Stimulated activated CD4-positive, alpha-beta T cell treated with anti-CD3 and anti-CD28 coated beads, TNF-alpha, amount 100 ng/mL, for 4 hours (primary cell): ENCODE measurements around the gene HOXA7.
A peak's percentile ranks its signal among the peaks of the same experiment; 100 is the strongest.

Experiments
- DNase-seq, 3 experiments: peaks; one replicate each; pipeline ENCODE4 v3.0.0-alpha.2; 2020; ENCODE audit warnings: low read depth in 3 of 3

HOXA7 gene

DNA sequence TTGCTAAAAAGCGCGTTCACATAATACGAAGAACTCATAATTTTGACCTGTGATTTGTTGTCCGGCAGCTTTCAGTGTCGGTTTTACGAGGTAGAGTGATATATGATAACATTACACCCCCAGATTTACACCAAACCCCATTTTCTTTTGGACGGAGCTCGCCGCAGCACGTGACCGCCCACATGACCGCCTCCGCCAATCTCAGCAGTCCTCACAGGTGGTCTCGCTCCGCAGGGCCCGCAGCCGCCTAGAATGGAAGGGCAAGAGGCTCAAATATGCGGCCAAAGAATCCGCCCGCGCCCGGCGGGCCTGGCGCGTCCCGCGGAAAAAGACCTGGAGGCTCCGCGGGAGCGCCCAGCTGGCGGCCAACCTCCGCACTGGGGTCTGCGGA lies at the start of gene HOXA7:
Gene HOXA7 (minus strand): TSS at position 168 of the 391 bp plus-strand sequence. CDS start 130 bp downstream, at position 38.
- no peak for DNase-seq

DNA sequence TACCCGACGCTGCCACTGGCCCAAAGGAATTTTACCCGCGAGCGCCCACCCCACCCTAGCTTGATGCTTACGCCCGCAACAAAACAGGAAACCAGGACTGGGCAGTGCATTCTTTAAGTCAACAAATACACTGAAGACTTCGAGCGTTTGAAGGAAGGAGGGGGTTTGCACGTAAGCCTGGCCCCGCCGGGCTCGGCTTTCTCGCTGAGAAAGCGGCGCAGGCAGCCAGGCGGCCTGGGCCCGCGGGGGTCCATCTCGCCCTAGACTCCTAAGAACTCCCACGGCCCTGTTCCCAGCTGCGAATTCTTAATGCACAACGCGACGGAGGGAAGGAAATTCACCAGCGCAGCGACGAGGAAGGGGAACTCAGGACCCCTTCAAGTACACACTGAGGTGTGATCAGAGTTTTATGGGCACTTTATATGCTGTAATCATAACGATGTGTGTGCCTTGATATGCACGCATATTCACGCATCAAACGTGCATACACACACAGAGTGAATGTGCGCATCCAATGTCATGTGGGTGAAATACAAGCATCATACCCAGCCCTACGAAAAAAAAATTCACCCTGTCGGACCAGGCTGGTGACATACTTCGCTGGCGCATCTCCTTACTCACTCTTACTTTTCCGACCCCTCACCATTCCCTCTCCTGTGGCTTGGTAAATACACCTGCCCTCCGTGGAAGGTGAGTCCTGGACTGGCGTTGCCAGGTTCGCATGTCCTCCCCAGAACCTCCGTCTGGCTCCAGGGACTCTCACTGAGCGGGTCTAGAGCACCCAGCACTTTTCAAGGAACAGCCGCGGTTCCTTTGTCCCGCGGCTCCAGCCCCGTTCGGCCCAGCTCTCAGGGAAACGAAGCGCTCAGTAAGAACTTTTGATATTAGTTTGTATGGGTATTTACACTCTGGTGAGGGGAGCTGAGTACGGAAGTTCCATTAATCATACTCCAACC lies 49.1 kb upstream of the HOXA7 start:
- no peak for DNase-seq

DNA sequence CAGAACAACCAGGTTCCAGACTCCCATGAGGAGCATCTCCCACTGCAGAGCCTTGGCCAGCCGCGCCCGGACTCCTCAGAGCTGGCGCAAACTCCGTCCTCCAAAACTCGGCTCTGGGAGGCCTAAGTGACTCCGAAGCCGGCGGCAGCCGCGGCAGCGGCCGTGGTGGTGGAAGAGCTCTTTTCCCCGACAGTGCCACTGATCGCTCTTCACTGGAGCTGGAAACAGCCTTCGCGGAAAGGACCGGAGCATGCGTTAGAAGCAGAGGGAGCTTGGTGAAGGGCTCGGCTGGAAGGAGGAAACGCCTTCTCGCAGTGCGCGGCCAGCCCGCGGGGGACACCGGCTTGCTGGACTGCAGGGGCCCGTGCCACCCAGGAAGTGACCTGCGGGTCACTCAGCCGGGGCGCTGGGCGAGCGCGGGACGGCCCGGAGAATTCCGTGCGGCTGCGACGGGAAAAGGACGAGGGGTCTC lies 48.4 kb upstream of the HOXA7 start:
- no peak for DNase-seq

DNA sequence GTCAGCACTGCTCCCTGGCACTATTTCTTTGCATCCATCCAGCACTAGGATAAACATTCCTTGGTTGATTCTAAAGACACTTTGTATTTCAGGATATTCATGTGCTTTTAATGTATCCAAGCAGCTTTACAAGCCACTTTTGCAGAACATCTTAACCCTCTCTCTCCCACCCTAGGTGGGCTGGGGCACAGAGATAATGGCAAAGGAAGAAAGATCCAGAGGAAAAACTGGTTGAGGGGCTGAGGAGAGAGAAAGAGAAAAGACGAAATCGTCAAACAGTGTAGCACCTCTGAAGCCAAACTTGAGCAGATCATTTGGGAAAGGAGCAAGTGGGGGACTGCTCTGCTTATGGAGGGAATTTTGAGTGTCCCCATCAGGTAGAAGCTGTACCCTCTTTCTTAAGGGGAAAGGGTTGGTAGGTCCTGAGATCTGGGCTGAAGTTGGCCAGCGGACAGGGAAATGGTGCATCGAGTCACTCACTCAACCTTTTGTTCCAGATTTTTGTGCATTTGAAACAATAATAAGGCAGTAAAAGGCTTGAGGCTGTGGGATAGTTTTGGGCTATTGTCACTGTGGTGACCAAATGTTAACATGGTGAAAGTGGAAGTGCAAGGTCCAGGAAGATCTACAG lies 47.6 kb upstream of the HOXA7 start:
- DNase-seq: no peak

DNA sequence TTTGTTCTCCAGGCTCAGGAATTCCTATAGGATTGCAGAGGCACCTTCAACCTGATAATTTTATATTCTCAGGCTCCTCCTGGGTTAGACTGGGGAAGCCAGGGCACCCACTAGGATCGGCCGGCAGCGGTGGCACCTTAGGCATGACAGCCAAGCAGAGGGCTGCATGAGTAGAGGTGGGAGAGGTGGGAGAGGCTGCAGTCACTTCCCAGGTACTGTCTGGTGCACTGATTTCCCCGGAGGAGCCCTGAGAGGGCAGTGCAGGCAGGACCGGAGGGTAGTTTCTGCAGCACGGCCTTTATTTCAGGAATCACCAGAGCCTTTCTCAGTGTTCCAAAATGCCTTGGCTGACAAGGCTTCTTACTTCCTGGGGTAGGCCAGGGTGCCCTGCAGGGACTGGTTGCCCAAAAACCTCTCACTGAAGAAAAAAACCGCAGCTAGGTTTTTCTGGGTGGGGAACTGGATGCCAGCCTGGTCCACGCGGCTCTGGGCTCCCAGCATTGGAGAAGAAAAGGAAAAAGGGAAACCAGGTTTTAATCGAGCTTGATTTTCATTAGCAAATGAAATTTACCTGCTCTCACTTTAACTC lies 47.0 kb upstream of the HOXA7 start:
- no peak for DNase-seq

DNA sequence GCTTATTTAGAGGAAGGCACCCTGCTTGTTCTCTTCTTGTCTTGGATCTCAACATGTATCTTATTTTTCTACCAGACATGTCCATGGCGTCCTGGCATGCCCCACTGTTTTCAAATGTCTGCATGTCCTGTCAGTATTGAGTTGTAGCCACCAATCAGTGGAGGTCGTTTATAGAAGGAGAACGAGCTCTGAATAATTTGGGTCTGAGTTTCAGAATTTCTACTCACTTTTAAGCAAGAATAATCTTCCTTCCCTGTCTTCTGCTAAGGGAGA lies 46.3 kb upstream of the HOXA7 start:
- DNase-seq: no peak

DNA sequence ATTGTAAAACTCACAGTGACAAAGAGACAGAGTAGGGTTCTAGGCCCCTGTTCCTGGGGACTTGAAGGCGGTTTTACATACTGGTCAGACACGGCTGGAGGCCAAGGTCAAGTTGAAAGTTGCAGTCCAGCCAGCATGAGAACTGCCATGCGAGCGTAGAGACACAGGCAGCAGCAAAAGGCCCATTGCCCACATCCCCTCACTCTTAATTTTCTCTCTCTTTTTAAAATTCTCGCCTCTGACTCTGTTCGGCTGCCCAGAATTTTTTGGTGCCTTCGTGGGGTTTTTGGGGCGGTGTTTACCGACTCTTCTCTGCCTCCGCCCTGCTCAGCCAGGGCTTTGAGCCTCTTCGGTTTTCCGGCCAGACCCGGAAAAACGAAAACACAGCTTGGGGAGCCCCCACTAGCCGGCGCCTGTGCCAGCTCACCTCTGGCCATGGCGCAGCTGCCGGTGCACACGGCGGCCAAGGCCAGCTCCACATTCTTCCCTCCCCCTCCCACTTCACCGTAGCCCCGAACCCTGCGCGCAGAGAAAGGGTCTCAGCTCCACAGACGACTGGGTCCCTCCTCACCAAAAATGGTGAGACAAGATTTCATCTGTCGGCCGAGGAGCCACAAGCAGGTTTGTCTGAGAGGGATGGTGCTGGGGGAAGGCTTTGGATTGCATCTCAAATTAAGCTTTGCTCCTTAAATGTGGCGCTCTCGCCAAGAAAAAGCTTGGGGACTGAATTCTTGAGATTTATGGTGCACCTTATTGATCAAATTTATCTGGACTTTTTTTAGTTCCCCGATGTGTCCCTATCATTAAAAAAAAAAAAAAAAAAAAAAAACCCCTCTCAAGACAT lies 45.8 kb upstream of the HOXA7 start:
- DNase-seq: no peak

DNA sequence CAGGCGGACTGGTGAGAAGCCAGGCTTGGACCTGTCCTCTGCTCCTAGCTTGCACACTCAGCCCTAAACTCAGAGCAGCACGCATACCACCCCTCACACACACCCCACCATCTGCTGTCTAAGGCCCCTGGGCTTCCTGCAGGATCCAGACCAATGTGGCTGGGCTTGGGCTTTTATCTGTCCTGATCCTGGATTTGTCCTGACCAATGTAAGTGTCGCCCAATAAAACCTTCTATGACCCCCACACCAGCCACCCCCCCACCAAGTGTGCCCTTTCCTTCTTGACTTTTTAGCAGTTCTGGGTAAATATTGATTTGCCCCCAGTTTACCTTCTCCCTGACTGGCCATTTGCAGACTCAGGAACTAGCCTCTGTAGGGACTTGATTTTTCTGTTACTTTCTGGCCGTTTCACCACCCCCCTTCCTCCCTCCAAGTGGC lies 45.1 kb upstream of the HOXA7 start:
- DNase-seq: no peak

DNA sequence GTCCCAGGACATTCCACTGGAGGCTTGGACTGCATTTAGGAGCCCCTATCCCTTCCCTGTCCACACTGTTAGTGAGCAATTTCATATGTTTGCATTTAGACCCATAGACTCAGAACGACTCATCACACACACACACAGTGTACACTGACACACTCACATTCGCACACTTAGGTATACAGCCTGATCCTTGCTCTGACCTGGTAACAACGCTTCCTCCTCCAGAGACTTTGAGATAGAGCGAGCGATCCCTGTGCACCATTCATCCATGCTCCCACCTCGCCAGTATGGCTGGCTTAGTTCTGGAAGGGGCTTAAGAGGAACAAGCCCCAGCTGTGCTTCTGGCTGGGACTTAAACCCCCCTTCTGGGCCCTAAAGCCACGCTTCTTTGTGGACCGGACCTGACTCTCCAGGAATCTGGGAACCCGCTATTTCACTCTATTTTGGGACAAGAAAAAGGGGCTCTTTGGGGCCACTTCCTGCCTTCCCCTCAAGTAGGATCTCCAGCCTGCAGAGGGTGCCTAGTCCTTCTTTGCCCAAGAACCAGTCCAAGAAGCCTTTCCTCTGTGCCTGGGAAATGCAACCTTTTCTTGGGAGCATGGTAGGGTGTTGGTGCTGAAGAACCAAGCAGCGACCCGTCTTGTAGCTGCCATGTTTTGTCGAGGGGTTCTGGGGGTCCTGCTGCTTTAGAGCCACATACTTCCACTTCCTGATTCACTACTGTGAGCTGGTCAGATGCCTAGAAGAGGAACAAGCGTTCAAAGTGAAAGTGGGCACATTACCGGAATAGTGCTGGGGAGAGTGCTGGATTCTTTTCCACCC lies 44.5 kb upstream of the HOXA7 start:
- no peak for DNase-seq

DNA sequence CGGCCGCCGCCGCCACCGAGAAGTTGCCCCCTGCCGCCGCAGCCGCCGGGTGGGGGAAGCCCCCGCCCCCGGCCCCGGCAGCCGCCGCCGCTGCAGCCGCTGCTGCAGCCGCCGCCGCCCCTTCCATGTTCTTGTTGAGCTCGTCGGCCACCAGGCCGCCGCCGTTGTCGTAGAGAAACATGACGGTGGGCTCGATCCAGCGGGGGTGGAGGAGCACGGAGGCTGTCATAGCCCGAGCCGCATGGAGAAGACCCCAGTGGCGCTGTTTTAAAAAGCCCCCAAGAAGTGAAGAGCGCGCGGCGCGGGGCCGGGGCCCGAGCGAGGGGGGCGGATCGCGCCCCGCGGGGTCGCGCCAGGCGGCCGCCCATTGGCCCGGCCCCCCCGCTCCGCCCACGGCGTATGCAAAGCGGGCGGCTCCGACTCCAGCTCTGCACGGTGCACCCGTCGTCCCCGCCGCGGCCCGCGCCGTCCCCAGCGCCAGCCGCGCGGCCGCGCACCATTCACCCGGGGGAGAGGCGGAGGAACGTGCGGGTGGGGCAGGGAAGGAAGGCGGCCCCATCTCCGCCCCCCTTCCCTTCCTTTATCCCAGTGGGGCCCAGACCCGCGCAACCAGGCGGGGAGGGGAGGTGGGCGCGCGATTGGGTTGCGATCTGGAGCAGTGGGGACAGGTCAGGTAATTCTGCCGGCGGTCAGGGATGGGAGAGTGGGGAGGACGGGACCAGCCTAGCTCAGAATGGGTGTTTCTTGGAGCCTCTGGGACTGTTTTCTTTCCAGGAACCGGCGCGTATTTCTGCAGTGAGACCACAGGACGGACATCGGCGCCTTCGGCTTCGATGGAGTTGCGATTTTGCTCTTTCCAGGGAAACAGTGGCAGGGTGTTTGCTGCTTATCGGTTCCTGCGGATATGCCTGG lies 43.6 kb upstream of the HOXA7 start, which contains the start of gene HOXA13:
Gene HOXA13 (minus strand): TSS at position 243 of the 912 bp plus-strand sequence. CDS start 14 bp downstream, at position 229.
- DNase-seq: no peak

DNA sequence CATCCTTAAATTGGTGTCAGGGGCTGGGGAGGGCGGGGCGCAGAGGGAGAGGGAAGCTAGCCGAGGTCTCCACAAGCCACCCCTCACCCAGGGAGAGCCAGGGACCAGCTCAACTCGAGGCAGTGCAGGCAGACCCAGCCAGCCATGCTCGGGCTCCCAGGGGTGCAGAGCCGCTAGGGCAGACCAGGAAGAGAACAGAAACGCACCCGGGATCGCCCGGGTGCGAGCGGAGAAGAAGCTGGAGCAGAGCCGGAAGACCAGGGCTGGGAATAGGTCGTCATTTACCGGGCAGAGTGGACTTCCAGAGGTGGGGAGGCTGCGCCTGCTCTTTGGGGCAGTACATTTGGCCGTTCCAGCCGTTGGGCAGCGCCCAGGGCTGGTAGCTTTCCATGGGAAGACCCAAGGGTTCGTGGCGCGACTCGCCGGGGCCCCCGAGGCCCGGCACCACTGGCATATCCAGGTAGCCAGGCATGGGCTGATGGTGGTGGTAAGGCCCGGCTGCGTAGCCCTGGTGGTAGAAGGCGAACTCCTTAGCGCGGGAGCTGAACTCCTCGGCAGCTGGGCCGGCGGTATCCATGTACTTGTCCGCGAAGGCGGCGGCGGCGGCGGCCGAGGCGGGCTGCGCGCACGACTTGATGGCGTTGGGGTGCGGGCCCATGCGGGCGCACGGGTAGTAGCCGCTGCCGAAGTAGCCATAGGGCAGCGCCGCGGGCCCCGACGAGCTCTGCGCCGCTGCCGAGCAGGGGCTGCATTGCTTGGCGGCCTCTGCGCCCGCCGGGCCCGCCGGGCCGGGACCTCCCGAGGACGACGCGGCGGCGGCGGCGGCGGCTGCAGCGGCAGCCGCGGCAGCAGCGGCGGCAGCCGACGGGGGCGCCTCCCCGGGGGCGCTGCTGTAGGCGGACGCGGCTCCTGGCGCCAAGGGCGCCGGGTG lies 42.7 kb upstream of the HOXA7 start:
- no peak for DNase-seq

DNA sequence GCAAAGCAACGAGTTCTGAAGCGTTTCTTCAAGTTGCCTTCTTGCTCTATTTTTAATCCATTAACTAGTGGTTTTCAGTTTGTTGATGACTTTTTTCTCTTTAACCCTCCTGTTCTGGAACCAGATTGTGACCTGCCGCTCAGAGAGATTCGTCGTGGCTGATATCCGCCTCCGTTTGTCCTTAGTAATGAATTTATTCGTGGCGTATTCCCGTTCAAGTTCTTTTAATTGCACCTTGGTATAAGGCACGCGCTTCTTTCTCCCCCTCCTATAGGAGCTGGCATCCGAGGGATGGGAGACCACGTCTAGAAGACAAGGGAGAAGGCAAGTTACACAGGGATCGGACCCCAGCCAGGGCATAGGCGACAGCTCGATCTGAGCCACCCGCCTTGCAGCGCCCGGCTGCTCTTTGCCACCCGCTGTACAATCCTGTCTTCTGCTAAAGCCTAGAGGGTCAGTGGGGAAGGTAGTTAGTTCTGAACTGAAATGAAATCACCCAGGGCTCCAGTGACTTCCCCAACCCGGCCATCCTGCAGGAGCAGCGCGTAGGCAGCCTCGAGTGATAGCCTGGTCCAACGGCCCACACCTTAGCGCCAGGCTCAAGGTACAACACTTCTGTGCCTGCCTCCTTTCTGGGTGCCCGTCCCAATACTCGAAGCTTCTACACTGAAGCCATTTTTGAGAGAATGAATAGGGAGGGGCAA lies 41.8 kb upstream of the HOXA7 start:
- no peak for DNase-seq

DNA sequence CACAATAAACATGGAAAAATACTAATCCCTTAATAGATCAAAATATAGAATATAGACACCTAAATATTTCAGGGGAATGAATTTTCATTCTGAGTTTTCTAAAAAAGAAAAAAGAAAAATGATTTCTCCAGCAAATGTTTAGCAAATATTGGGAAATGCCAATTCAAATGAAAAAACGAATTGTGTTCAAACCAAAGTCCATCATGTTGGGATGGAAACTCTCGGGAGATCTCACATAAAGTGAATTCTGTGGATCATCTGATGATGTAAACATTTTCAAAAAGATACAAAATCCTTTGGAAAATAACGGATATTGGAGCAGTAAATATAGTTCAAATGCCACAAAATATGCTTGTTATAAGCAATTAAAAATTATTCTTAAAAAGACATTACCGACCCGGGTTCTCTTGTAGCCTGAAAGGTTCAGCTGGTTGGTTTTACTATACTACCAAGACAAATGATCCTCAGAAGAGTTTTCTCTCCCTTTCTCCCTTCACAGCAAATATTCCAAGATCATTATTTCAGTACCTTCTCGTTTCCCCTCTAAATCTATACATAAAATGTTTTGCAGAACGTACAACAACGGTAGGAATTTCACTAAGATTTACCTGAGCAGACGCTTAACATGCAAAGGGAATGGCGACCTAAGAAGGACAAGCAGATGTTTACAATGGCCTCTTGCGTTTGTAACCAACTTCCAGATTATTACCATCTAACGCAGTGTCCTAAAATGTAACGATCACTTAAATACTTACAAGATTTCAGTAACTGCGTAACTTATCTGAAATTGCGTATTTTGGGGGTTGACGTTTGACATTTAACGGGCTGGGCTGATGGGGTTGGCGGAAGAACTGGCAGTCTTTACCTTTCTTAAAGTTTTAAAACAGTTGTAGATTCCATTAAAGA lies 40.9 kb upstream of the HOXA7 start:
- DNase-seq: no peak

DNA sequence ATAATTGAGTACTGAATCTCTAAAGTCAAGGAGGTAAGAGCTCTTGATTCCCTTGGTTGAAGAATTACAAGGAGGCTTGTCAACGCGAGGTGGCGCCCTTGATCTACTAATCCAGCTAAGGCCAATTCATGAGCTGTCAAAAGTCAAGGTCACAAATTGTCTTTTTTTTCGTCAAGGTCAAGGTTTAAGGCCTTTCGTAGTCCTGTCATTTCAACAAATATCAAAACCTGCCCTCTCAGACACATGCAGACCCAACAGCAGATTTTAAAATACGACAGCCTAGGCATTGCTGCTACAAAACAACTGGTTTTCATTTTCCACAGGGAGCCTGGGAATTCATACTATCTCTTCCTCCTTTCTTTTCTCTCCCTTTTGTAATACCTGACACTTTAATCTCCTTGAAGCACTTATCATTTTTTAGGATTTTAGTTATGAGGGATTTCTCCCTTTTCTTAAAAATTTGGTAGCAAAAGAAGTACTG lies 39.9 kb upstream of the HOXA7 start:
- DNase-seq: peak; percentile 69 to 76 (median 76)

DNA sequence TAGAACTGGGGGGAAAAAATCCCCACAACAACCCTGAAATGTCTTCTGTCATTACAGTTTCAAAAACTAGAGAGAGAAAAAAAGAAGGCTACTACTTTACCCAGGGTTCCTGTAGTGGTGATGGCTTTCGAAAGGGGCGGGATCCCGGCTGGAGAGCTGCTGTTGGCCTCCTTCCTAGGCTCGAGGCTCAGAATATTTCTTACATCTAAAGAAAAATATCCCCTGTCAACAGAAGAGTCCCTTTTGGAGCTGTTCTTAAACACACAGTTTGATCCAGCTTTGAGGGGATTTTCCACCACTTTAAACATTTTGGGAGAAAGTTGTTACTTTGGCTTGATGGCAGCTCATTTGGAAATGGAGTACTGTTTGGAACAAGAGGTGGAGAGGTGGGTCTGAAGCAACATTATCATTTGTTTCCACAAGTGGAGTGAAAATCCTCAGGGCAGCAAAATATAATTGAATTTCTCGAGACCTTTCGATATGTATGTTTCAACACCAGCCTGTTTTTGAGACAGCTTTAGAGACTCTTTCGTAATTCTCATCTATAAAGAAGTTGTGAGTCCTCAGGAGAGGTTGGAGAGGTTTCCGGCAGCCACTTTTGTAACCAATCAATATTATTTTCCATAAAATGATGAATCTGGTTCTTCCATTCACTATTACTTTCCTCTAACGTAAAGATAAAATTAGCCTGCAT lies 38.4 kb upstream of the HOXA7 start:
- no peak for DNase-seq

DNA sequence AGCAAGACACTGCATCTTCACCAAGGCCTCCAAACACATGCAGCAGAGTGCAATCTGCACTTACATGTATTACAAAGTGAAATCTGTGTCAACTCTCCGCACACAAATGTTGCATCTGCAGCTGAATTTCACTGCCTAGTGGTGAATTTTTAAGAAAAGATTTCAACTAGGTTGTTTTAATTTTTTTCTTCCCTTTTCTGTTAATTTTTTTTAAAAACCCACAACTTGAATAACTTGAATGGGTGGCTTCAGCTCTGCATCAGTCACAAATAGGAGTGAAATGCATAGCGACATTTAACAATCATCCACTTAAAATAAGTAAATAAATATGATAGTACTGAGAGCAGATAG lies 37.5 kb upstream of the HOXA7 start:
- DNase-seq: no peak
